Tibial artery (tissue), 4 donors: Measurements from ENCODE around the gene KIAA0825.

ENCODE experiments used
- DNase-seq, 2 donors: peaks; one replicate each; pipeline ENCODE4 v3.0.0-alpha.2; 2019
- H3K27ac ChIP-seq, 2 donors: fragments of 200-600 bp; sonication (generic) in 1 of 2; 1 replicate in 1 of 2; 2 replicates in 1 of 2; pipeline ENCODE4 v1.5.1; 2018 to 2019; ENCODE audit warnings: mild to moderate bottlenecking in 1 of 2
- H3K27me3 ChIP-seq, 2 donors: fragments of 200-600 bp; sonication (generic) in 1 of 2; one replicate each; pipeline versions ENCODE4 v1.5.1 to v1.6.0; 2016 to 2019
- H3K36me3 ChIP-seq, 3 donors: fragments of 200-600 bp; sonication (generic) in 2 of 3; one replicate each; pipeline ENCODE4 v1.5.1; 2016 to 2019; ENCODE audit warnings: mild to moderate bottlenecking in 2 of 3
- H3K4me1 ChIP-seq, 4 donors: fragments of 200-600 bp; sonication (generic) in 2 of 4; 1 replicate in 3 of 4; 2 replicates in 1 of 4; pipeline ENCODE4 v1.5.1; 2016 to 2019
- H3K4me3 ChIP-seq, 2 donors: fragments of 200-600 bp; sonication (generic) in 1 of 2; 1 replicate in 1 of 2; 2 replicates in 1 of 2; pipeline ENCODE4 v1.5.1; 2018 to 2019; ENCODE audit warnings: mild to moderate bottlenecking in 2 of 2
- H3K9me3 ChIP-seq, 3 donors: fragments of 200-600 bp; sonication (generic) in 1 of 3; one replicate each; pipeline ENCODE4 v1.5.1; 2016 to 2019
- intact Hi-C: fragments of 100-400 bp; cut with DNase I; formaldehyde crosslinking; loops from one replicate; pipeline ENCODE4 v1.15.0; 2023; ENCODE audit warnings: low total_unique reads
- TF ChIP-seq, protein P1 (sequence below), 2 experiments: fragments of 200-600 bp in 1 of 2; fragments of 450-650 bp in 1 of 2; IDR thresholded peaks; one replicate each; pipeline ENCODE4 v1.5.1; 2017 to 2019; ENCODE audit warnings: antibody characterized with exemption in 2 of 2, mild to moderate bottlenecking in 1 of 2, moderate library complexity in 1 of 2

Gene KIAA0825

GRCh38 chr5:94649874-94650273 is 31.5 kb upstream of the KIAA0825 start:
- no peak overlapping the region for H3K27ac ChIP-seq
- H3K4me1 ChIP-seq: no peaks in the 10 kb centered on the region
- no peak overlapping the region for H3K4me3 ChIP-seq
- TF ChIP-seq, protein P1, sequence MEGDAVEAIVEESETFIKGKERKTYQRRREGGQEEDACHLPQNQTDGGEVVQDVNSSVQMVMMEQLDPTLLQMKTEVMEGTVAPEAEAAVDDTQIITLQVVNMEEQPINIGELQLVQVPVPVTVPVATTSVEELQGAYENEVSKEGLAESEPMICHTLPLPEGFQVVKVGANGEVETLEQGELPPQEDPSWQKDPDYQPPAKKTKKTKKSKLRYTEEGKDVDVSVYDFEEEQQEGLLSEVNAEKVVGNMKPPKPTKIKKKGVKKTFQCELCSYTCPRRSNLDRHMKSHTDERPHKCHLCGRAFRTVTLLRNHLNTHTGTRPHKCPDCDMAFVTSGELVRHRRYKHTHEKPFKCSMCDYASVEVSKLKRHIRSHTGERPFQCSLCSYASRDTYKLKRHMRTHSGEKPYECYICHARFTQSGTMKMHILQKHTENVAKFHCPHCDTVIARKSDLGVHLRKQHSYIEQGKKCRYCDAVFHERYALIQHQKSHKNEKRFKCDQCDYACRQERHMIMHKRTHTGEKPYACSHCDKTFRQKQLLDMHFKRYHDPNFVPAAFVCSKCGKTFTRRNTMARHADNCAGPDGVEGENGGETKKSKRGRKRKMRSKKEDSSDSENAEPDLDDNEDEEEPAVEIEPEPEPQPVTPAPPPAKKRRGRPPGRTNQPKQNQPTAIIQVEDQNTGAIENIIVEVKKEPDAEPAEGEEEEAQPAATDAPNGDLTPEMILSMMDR (IDR thresholded peaks at IDR 0.05): no peak
- intact Hi-C loops: no loop called here
- H3K27me3 ChIP-seq: no peaks in the 10 kb centered on the region
- no peak for DNase-seq
- peaks cover 11 to 22% (median 18%) of the 10 kb centered on the region in 3 donors for H3K36me3 ChIP-seq
- peaks cover 0 to 2% (median 0%) of the 10 kb centered on the region in 3 donors for H3K9me3 ChIP-seq

- no peaks in the 10 kb centered on the region for H3K9me3 ChIP-seq
- TF ChIP-seq, protein P1 (IDR thresholded peaks at IDR 0.05): no peak
- no peaks in the 10 kb centered on the region for H3K4me1 ChIP-seq
- peaks cover 3 to 7% (median 7%) of the 10 kb centered on the region in 3 donors for H3K36me3 ChIP-seq
- no peak overlapping the region for H3K27ac ChIP-seq
- intact Hi-C loops: no loop called here
- H3K4me3 ChIP-seq: no peak overlapping the region
- DNase-seq: no peak
- no peaks in the 10 kb centered on the region for H3K27me3 ChIP-seq
Observed at GRCh38 chr5:94646758-94647157, 28.4 kb upstream of the KIAA0825 start.

DNA sequence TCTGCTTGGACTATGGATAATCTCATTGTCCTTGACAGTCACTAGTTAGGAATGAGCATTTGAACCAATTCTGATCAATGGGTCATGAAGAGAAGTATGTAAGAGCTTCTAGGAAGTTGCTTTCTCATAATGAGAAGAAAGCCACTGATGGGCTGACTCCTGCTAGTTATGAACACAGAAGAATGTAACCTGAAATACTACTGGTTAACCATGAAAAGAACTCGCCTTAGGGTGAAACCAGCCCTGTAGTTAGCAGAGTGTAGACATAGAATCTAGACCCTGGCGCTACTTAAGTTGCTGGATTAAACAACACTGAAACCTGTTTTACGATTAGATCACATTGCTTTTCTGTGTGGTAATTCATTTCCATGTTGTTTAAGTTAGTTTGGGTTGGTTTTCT is 26.6 kb upstream of the KIAA0825 start:
- Histone ChIP-seq H3K27ac (no peak overlapping the region), H3K27me3 (no peaks in the 10 kb centered on the region), H3K9me3 (no peaks in the 10 kb centered on the region), H3K4me3 (no peak overlapping the region), H3K36me3 (peaks cover 7 to 12% (median 8%) of the 10 kb centered on the region in 3 donors), H3K4me1 (no peaks in the 10 kb centered on the region)
- intact Hi-C loops: no loop called here
- no peak for DNase-seq
- TF ChIP-seq, protein P1 (IDR thresholded peaks at IDR 0.05): no peak

- H3K27me3 ChIP-seq: no peaks in the 10 kb centered on the region
- no peak for DNase-seq
Observed at GRCh38 chr5:94640176-94640575, 21.8 kb upstream of the KIAA0825 start.

DNA sequence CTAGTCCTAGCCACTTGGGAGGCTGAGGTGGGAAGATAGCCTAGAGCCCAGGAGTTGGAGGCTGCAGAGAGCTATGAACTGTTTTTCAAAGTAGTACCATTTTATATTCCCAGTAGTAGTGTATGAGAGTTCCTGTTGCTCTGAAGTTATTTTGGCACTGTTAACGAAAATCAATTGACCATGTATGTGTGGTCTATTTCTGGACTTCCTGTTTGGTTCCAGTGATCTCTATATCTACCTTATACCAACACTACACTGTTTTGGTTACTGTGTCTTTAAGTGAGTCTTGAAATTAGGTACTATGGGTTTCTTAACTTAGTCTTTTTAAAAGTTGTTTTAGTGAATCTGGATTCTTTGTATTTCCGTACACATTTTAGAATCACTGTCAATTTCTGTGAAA is 13.6 kb upstream of the KIAA0825 start:
- intact Hi-C loops: no loop called here
- no peak for DNase-seq
- H3K27me3 ChIP-seq: no peaks in the 10 kb centered on the region
- H3K4me1 ChIP-seq: no peaks in the 10 kb centered on the region
- TF ChIP-seq, protein P1 (IDR thresholded peaks at IDR 0.05): no peak
- H3K27ac ChIP-seq: no peak overlapping the region
- no peak overlapping the region for H3K4me3 ChIP-seq
- peaks cover 0 to 8% (median 0%) of the 10 kb centered on the region in 3 donors for H3K9me3 ChIP-seq
- H3K36me3 ChIP-seq: peaks cover 10 to 30% (median 17%) of the 10 kb centered on the region in 3 donors

More at GRCh38 chr5:94640176-94640575, 21.8 kb upstream of the KIAA0825 start:
- TF ChIP-seq, protein P1 (IDR thresholded peaks at IDR 0.05): no peak
- Histone ChIP-seq H3K9me3 (peaks cover 0 to 8% (median 0%) of the 10 kb centered on the region in 3 donors), H3K36me3 (peaks cover 12 to 25% (median 20%) of the 10 kb centered on the region in 3 donors), H3K4me3 (no peak overlapping the region), H3K27ac (no peak overlapping the region), H3K4me1 (no peaks in the 10 kb centered on the region)
- intact Hi-C loops: no loop called here

DNA sequence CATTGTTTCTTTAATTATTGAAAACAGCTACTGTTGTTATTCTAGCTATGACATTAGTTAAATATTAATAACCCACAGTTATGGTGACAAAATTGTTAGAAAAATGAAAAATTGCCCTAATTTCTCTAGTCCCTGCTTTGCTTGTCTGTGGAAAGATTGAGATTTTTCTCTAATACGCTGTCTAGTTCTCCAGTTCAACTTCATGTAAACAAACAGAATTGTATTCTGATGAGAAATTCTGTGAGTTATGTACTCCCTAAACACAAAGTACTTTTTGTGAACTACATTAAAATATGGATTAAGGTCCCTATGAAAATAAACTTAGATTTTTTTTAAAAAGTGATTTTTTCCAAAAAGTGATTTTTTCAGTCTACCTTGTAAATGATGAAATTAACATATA is 8.8 kb upstream of the KIAA0825 start:
- intact Hi-C loops: no loop called here
- DNase-seq: no peak
- H3K27me3 ChIP-seq: no peaks in the 10 kb centered on the region
- peaks cover 10 to 17% (median 17%) of the 10 kb centered on the region in 3 donors for H3K36me3 ChIP-seq
- H3K9me3 ChIP-seq: no peaks in the 10 kb centered on the region
- no peak overlapping the region for H3K4me3 ChIP-seq
- H3K27ac ChIP-seq: no peak overlapping the region
- no peaks in the 10 kb centered on the region for H3K4me1 ChIP-seq
- TF ChIP-seq, protein P1 (IDR thresholded peaks at IDR 0.05): no peak
